Stimulated activated CD4-positive, alpha-beta T cell treated with anti-CD3 and anti-CD28 coated beads, Interleukin-2, amount 100 ng/mL, for 4 hours (primary cell): ENCODE measurements around the gene GRHL1.

Source experiments
- DNase-seq: peaks from one replicate; pipeline ENCODE4 v3.0.0-alpha.2; 2020; ENCODE audit warnings: low read depth

GRHL1 gene

GRCh38 chr2:9949239-9949991, 2.1 kb upstream of the GRHL1 start:
- no peak for DNase-seq

- no peak for DNase-seq
These were observed 1.4 kb upstream of the GRHL1 start for GRCh38 chr2:9949992-9950520.

GRCh38 chr2:9950521-9951271, 797 bp upstream of the GRHL1 start:
- no peak for DNase-seq

- no peak for DNase-seq
These were observed 296 bp upstream of the GRHL1 start for GRCh38 chr2:9951272-9951521.

GRCh38 chr2:9952286-9952737, 819 bp downstream of the GRHL1 start:
- no peak for DNase-seq

GRCh38 chr2:9952856-9953503, 1.5 kb downstream of the GRHL1 start:
- DNase-seq: no peak

- DNase-seq: no peak
These were observed 2.6 kb downstream of the GRHL1 start for GRCh38 chr2:9954136-9954535.

GRCh38 chr2:9958057-9958456, 6.6 kb downstream of the GRHL1 start:
- no peak for DNase-seq

- no peak for DNase-seq
These were observed 7.8 kb downstream of the GRHL1 start for GRCh38 chr2:9959262-9959661.

GRCh38 chr2:9961013-9961412, 9.5 kb downstream of the GRHL1 start:
- DNase-seq: no peak

GRCh38 chr2:9964334-9964980, 13.0 kb downstream of the GRHL1 start:
- DNase-seq: no peak

- no peak for DNase-seq
These were observed 13.8 kb downstream of the GRHL1 start for GRCh38 chr2:9965119-9965822.

- DNase-seq: no peak
These were observed 15.1 kb downstream of the GRHL1 start for GRCh38 chr2:9966491-9967022.

GRCh38 chr2:9967053-9967775, 15.7 kb downstream of the GRHL1 start:
- no peak for DNase-seq

GRCh38 chr2:9968553-9969497, 17.3 kb downstream of the GRHL1 start:
- DNase-seq: no peak

GRCh38 chr2:9970200-9971044, 18.9 kb downstream of the GRHL1 start:
- DNase-seq: no peak

GRCh38 chr2:9971105-9971818, 19.8 kb downstream of the GRHL1 start:
- no peak for DNase-seq

- no peak for DNase-seq
These were observed 20.4 kb downstream of the GRHL1 start for GRCh38 chr2:9971890-9972289.
